Measurements from ENCODE around the gene CCDC30.

The CCDC30 gene

DNA sequence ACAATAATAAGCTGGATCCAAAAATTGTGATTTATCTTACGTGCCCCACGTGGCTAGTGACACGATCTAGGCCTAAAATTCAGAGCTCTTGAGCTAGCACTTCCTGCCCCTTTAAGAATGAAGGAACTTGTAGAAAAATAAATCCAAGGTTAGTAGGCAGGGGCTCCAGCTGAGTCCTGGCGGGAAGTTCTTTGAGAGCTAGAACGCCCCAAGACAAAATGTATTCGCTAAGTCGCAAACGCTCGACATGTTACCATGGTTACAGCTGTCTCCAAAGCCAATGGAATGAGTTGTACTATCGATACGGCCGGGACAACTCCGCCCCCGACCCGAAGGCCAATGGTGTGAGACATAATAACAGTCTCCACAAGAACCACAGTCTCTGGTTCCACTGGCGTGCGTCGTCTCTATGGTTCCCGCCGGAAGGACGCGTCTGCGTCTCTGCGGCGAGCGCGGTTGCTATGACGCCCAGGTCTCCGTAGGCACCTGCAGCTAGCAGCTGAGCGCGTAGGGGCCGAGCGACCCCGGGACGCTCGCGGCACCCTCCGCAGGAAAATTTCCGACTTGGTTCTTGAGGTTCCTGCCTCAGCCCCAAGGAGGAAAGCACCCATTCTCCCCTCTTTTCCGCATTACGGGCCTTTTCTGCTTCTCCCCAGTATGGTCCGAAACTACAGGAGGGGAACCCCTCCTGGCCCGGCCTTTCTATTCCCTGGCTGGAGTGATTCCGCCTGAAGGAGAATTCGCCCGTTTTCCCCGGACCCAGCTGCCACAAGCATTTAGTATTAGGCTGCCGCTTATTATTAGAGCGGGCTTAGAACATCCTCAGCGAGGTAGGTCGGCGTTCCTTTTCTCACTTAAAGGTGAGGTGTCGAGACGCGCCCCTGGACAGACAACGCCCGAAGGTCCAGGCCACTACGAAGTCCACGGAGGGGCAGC is at the start of gene CCDC30:
TSS of gene CCDC30 (plus strand) at position 459 of the 936 bp plus-strand sequence. CDS start 17,266 bp downstream, outside the sequence.
- peak; percentile 90 for DNase-seq

DNA sequence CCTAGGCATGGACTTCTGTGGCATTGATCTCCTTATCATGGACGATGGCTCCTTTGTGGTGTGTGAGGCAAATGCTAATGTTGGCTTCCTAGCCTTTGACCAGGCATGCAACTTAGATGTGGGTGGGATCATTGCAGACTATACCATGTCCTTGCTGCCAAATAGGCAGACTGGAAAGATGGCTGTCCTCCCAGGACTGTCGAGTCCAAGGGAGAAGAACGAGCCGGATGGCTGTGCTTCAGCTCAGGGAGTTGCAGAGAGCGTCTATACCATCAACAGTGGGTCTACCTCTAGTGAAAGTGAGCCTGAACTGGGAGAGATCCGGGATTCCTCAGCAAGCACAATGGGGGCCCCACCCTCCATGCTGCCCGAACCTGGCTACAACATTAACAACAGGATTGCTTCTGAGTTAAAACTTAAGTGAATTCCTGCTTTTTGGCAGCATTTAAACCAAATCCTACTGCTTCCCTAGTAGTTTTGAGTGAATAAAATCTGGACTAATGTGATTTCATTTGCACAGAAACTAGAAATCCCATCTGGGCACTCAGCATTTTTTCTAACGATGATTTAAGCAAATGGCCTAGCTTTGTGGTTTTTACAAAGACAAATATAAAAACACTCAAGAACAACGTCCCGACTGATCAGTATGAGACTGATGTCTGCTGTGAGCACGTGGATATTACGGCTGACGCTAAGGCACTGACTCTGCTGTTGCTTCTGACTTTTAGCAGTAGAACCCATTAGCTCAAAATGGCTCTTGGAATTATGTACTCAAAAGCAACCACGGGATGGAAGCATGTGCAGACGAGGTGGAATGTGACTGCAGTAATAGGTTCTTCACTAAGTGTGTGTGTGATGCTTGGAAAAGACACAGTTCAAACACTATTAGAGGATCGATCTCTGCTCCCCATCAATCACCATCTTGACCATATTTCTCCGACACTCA is 48.3 kb upstream of the CCDC30 start:
- DNase-seq = no peak

DNA sequence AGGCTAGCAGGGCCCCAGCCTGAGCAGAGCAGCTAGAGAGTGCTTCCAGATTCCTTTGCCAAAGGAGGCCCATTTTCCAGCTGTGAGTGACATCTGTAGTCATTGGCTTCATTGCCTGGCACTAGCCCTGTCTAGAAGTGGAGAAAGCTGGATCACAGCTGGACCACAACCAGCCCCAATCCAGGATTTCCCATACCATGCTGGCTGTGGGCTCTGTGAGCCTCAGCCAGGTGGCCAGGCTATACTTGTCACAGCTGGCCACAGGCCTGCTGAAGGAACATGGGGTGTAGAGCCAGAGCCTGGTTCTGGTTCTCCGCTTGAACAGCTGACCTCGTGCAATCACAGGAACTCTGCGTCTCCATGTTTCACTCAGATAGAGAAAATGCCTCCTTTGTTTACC is 45.9 kb upstream of the CCDC30 start:
- no peak for DNase-seq

- no peak for DNase-seq
Observed at GRCh38 chr1:42418516-42418915, 44.6 kb upstream of the CCDC30 start.

DNA sequence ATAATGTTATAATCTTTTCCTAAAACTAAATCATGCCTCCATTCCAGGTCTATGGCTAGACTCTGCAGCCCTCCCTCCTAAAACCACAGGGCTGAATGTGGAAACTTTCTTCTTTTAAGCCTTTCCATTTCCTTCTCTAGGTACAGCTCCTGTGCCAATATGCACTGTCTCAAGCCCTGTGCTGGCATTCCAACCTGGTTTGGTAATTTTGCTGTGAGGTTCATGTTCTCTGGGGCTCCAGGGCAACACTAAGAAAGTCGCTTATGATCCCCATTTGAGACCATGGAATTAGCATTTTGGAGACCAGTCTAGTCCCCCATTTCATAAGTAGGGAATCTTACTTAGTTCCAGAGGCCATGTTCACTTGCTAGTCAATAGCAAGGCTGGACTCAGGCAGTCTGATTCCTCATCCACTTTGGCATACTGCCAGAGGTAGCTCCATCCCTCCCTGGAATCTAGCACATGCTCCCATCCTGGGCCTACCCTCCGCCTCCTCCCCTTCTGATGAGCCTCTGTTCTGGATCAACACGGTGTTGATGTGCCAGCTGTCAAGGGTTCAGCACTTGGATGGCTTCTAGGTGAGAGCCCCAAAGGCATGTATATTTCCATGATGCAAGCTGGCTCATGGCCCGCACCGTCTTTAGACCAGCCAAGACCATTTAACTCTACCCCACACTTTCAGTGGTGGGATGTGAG is 43.8 kb upstream of the CCDC30 start:
- DNase-seq = no peak

GRCh38 chr1:42420121-42420520 is 43.0 kb upstream of the CCDC30 start:
- DNase-seq = no peak

GRCh38 chr1:42420911-42421585 is 42.0 kb upstream of the CCDC30 start:
- DNase-seq = no peak

DNA sequence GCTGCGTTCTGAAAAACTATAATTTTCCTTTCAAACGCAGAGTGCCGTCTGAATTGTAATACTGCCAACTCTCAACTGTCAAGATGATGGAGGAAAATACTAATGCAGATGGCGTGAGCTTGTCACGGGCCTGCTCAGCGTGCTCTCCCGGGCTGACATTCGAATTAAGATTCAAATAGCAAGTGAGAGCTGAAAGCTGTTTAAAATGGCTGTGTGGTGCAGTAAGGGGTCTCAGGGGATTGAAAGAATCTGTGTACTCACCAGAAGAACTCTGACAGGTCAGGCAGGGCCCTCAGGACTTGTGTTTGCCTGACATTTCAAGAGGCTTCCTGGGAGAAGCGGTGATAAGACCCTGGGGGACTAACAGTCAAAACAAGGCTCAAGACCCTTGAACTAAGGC is 40.3 kb upstream of the CCDC30 start:
- DNase-seq = no peak

- no peak for DNase-seq
Observed at GRCh38 chr1:42423681-42424080, 39.4 kb upstream of the CCDC30 start.

GRCh38 chr1:42424201-42424600 is 38.9 kb upstream of the CCDC30 start:
- no peak for DNase-seq

DNA sequence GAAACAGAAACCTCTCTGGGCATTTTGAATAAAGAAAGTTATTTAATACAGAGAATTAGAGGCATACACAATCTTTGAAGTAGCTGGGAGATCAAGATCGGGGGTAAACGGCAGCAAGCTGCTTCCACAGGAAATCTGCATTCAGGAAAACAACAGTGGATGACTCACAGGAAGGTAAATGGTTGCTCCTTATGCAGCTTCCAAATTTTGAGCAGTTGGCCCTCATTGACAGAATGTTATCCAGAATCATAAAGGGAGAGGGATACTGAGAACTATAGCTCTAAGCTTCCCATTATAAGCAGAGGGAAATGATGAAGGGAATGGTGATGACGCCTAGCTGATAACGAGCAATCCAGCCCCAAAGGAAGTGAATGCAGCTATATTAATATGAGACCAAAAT is 35.8 kb upstream of the CCDC30 start:
- DNase-seq = no peak

DNA sequence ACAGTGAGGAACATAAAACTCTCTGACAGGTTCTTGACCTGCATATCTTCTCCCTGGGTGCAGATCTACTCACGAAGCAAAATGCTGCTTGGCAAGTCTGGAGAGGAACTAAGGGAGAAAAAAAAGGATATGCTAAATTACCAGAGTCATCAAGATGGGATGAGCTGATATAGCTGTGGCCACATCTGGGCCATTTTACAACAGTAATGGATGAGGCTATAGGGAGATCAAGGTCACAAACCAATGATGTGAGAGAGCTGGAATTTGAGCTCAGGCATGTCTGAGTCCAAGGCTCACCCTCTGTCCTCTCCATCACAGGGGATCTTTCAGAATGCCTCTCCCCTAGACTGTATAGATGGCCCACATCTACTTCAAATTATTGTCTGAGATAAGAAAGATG is 33.5 kb upstream of the CCDC30 start:
- DNase-seq = no peak

DNA sequence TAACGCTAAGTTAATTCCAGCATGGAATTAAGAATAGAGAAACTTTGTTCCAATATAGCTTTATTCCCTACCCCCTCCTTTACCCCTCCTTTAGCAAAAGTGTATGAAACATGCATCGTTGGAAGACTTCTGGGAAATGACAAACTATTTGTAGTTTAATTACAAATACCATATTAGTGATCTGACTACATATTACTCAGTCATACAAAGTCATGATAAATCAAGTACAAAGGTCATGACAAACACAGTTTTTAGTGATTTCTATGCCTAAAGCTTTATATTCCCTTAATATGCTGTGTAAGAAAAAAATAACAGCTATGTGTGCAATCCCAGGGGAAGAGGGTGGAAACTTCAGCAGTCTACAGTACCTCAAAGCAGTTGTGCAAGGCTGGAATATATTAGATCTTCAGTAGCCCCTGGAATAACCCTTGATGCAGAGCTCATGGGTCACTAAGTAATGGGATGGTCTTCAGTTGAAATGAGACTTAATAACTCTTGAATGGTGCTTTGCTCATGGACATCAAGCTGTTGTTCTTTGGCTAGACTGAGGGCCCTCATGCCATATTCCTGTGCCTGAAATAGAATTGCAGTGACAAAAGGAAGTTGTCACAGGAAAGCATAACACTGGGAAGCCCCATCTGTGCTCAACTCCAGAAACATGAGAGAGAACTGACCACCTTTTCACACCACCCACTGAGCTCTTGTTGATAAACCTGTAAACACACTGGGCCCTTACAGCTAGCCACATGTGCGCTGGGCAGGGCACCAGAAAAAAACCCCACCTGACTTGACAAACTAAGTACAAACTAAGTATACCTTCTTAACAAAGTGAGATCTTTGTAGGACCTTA is 32.6 kb upstream of the CCDC30 start:
- DNase-seq = no peak

- DNase-seq = no peak
Observed at GRCh38 chr1:42431514-42431913, 31.6 kb upstream of the CCDC30 start.

DNA sequence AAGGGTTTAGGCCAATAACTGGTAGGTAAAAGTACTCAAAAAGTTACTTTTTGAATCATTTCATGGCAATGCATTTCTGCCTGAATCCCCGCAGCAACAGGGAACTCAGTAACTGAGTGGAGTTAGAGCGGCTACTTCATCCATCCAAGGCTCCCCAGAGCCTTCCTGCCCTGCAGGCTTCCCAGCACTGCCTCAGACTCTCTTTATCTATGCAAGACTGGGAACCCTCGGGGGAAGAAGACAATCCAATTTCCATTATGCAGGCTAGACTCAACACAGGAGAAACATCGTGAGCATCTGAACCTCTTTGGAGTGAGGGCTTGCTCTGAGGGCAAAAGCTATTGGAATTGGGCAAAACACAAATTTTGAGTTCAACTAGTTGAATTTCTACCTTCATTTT is 30.4 kb upstream of the CCDC30 start:
- no peak for DNase-seq

GRCh38 chr1:42433369-42433768 is 29.7 kb upstream of the CCDC30 start:
- no peak for DNase-seq

- no peak for DNase-seq
Observed at GRCh38 chr1:42434340-42434739, 28.7 kb upstream of the CCDC30 start.

GRCh38 chr1:42439940-42440339 is 23.1 kb upstream of the CCDC30 start:
- no peak for DNase-seq

DNA sequence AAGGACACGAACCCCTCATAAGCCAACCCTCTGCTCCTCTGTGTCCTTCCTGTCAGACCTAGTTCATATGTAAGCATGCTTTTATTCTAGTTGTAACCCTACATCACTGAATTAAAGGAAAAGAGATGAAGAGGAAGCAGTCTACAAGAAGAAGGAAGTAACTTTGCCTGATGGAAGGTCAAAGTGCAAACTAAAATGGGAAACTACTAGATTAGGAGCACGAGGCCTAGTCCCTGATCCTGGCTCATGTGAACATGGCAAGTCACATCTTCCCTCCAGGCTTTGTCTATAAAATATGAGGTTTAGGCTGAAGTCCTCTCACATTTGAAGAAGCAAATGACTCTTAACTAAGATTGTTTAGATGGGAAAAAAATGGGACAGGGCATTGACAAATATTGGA is 20.4 kb upstream of the CCDC30 start:
- no peak for DNase-seq

DNA sequence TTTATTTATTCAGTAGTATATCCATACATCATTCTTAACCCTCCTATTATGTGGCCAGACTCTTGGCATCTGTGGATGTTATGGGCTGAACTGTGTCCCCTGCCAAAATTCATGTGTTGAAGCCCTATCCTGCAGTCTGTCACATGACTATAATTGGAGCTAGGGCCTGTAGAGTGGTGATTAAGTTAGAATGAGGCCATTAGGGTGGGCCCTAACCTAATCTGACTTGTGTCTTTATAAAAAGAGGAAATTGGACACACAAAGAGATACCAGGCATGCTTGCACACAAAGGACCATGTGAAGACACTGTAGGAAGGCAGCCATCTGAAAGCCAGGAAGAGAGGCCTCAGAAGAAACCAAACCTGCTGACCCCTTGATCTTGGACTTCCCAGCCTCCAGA is 13.8 kb upstream of the CCDC30 start:
- DNase-seq = no peak

DNA sequence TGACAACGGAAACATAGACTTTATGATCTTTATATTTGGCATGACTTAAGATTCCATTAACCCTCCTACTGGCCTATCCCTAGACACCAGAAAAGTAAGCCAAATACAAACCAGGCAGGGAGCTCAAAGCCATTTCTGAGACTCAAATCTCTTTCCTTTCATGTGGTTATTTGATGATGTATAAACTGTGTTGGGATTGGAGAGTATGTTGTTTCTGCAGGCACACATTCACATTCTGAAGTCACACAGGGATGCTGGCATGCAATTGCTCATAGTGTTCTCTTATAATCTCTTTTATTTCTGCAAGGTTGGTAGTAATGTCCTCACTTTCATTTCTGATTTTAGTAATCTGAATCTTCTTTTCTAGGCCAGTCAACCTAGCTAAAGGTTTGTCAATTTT is 13.0 kb upstream of the CCDC30 start:
- DNase-seq = no peak

- no peak for DNase-seq
Observed at GRCh38 chr1:42453386-42453785, 9.7 kb upstream of the CCDC30 start.

All from activated CD4-positive, CD25-positive, alpha-beta regulatory T cell treated with anti-CD3 and anti-CD28 coated beads, Interleukin-2, amount 50 U/mL, for 72 hours (primary cell).